GM19043 (cell line): ENCODE measurements around the gene DBNL.

Source experiments
- ATAC-seq: cut with Tn5 transposase; IDR thresholded peaks from one replicate; pipeline ENCODE4 v1.9.1; 2021; ENCODE audit warnings: low read depth; ENCODE audit not compliant: unreplicated experiment

DBNL gene

GRCh38 chr7:44075296-44076075, 31.0 kb downstream of the DBNL start:
- ATAC-seq, result no peak

GRCh38 chr7:44076101-44076895, 31.8 kb downstream of the DBNL start:
- no peak for ATAC-seq

- no peak for ATAC-seq
Measured at GRCh38 chr7:44077061-44077460, 32.6 kb downstream of the DBNL start.

GRCh38 chr7:44077681-44078091, 33.2 kb downstream of the DBNL start:
- ATAC-seq, result no peak

- no peak for ATAC-seq
Measured at GRCh38 chr7:44078521-44078920, 34.0 kb downstream of the DBNL start.

GRCh38 chr7:44079331-44080021, 35.0 kb downstream of the DBNL start:
- no peak for ATAC-seq

GRCh38 chr7:44080118-44080517, 35.6 kb downstream of the DBNL start:
- ATAC-seq, result no peak

- no peak for ATAC-seq
Measured at GRCh38 chr7:44080686-44081265, 36.3 kb downstream of the DBNL start.

GRCh38 chr7:44081266-44081748, 36.8 kb downstream of the DBNL start:
- ATAC-seq, result no peak

- peak; percentile 92 for ATAC-seq
Measured at GRCh38 chr7:44082541-44083207, 38.2 kb downstream of the DBNL start.

- ATAC-seq, result no peak
Measured at GRCh38 chr7:44083796-44084195, 39.3 kb downstream of the DBNL start.

- no peak for ATAC-seq
Measured at GRCh38 chr7:44084701-44085100, 40.2 kb downstream of the DBNL start.

GRCh38 chr7:44085546-44085945, 41.0 kb downstream of the DBNL start:
- no peak for ATAC-seq

GRCh38 chr7:44086627-44087026, 42.1 kb downstream of the DBNL start:
- no peak for ATAC-seq

- no peak for ATAC-seq
Measured at GRCh38 chr7:44087911-44088838, 43.7 kb downstream of the DBNL start.

- ATAC-seq, result no peak
Measured at GRCh38 chr7:44093102-44093641, 48.7 kb downstream of the DBNL start.

GRCh38 chr7:44094365-44094764, 49.9 kb downstream of the DBNL start:
- no peak for ATAC-seq

- no peak for ATAC-seq
Measured at GRCh38 chr7:44094883-44095592, 50.5 kb downstream of the DBNL start.
